ENCODE data around the gene LYPLAL1. TPM values are rescaled to one million over a fixed set of nuclear protein-coding genes. Genes with fewer than 3 reads are reported as not detected.

The LYPLAL1 gene
- total RNA-seq, 1 experiment from 2014 or later = 21.1 TPM

DNA sequence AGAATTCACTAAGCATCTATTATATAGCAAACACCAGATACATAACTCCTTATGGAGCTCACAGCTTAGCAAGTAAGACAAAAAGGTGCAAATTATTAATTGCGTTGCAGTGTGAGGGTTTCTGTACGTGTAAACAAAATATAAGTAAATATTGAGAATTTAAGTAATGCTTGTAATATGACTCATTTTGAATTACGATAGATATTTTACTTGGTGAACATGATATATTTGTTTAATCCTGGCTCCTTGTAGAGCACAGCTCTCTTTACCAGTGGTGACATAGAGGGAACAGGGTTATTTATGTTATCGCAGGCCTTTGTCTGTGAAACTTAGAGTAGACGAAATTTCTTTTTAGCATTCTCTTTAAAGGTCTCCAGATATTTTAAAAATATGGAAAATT lies 36.4 kb downstream of the LYPLAL1 start:
- no peak overlapping the region for H4K8ac ChIP-seq (replicated peaks; ENCODE audit: insufficient read length, low read depth, low read length)
- H3K14ac ChIP-seq (ENCODE audit: insufficient read depth, low read length) = no peak overlapping the region
- Mint-ChIP-seq H3K27ac (no peak overlapping the region), H3K4me1 (no peaks in the 10 kb centered on the region), H3K27me3 (ENCODE audit: low read depth) (no peaks in the 10 kb centered on the region), H3K9me3 (no peaks in the 10 kb centered on the region), H3K36me3 (ENCODE audit: insufficient read depth in 1 of 3, low read depth in 3 of 3) (peaks cover 0 to 1% (median 0%) of the 10 kb centered on the region in 3 experiments; a peak in 2 of 7 replicates), H3K4me3 (no peak overlapping the region)
- no peaks in the 10 kb centered on the region for H3K27me3 ChIP-seq (ENCODE audit: insufficient read depth, low read length)
- no peak overlapping the region for H2BK120ac ChIP-seq (ENCODE audit: low read depth, low read length, poor library complexity, severe bottlenecking)
- H2BK20ac ChIP-seq (ENCODE audit: low read depth, low read length, poor library complexity, severe bottlenecking) = no peak overlapping the region
- no peak overlapping the region for H3K4ac ChIP-seq (ENCODE audit: low read depth, low read length)
- H3K79me2 ChIP-seq (ENCODE audit: insufficient read depth, low read length) = no peaks in the 10 kb centered on the region
- no peak overlapping the region for H2AFZ ChIP-seq (ENCODE audit: low read length)
- H3K9ac ChIP-seq (ENCODE audit: extremely low read depth, insufficient read length, low read length) = no peak overlapping the region
- TF ChIP-seq, protein P1, sequence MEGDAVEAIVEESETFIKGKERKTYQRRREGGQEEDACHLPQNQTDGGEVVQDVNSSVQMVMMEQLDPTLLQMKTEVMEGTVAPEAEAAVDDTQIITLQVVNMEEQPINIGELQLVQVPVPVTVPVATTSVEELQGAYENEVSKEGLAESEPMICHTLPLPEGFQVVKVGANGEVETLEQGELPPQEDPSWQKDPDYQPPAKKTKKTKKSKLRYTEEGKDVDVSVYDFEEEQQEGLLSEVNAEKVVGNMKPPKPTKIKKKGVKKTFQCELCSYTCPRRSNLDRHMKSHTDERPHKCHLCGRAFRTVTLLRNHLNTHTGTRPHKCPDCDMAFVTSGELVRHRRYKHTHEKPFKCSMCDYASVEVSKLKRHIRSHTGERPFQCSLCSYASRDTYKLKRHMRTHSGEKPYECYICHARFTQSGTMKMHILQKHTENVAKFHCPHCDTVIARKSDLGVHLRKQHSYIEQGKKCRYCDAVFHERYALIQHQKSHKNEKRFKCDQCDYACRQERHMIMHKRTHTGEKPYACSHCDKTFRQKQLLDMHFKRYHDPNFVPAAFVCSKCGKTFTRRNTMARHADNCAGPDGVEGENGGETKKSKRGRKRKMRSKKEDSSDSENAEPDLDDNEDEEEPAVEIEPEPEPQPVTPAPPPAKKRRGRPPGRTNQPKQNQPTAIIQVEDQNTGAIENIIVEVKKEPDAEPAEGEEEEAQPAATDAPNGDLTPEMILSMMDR (conservative IDR thresholded peaks at IDR 0.05) = no peak
- H3K23ac ChIP-seq (ENCODE audit: insufficient read length, low read depth, low read length) = no peak overlapping the region
- no peak overlapping the region for H3K27ac ChIP-seq (ENCODE audit: insufficient read length, low read depth, low read length)
- no peak overlapping the region for H2BK12ac ChIP-seq (ENCODE audit: insufficient read length, low read depth, low read length)
- no peaks in the 10 kb centered on the region for H3K79me1 ChIP-seq (ENCODE audit: insufficient read depth, low read depth, low read length, poor library complexity, severe bottlenecking)
- H4K91ac ChIP-seq (ENCODE audit: insufficient read length, low read depth, low read length) = no peak overlapping the region
- no peak overlapping the region for H2BK15ac ChIP-seq (ENCODE audit: low read depth, low read length)
- no peaks in the 10 kb centered on the region for H3K9me3 ChIP-seq (ENCODE audit: control insufficient read depth, low read depth, low read length)
- no peak overlapping the region for H2AK5ac ChIP-seq (ENCODE audit: insufficient read length, low read length)
- no peaks in the 10 kb centered on the region for H4K20me1 ChIP-seq (ENCODE audit: control insufficient read depth, insufficient read depth, insufficient read length)
- no peak overlapping the region for H3K18ac ChIP-seq (ENCODE audit: insufficient read length, low read depth, low read length)
- H2BK5ac ChIP-seq (ENCODE audit: insufficient read length, low read length) = no peak overlapping the region
- no peak overlapping the region for H4K5ac ChIP-seq (ENCODE audit: insufficient read length, low read depth, low read length)
- H3K23me2 ChIP-seq (ENCODE audit: insufficient read length, low read depth, low read length, poor library complexity, severe bottlenecking) = no peaks in the 10 kb centered on the region
- H3T11ph ChIP-seq (ENCODE audit: low read length) = no peak overlapping the region
- no CpG with 5 or more reads among the region's 5 CpGs for WGBS (ENCODE audit: extremely low coverage, insufficient read length, low lambda C conversion rate)
- H3K56ac ChIP-seq (ENCODE audit: insufficient read length, low read depth, low read length) = no peak overlapping the region
- H3K4me1 ChIP-seq (ENCODE audit: insufficient read depth, low read length) = no peaks in the 10 kb centered on the region
- no peak overlapping the region for H3K4me2 ChIP-seq (ENCODE audit: insufficient read depth, insufficient read length, low read length)
- DNase-seq = no peak
